ENCODE data around the gene ZNF428.

The ZNF428 gene, protein sequence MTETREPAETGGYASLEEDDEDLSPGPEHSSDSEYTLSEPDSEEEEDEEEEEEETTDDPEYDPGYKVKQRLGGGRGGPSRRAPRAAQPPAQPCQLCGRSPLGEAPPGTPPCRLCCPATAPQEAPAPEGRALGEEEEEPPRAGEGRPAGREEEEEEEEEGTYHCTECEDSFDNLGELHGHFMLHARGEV

DNA sequence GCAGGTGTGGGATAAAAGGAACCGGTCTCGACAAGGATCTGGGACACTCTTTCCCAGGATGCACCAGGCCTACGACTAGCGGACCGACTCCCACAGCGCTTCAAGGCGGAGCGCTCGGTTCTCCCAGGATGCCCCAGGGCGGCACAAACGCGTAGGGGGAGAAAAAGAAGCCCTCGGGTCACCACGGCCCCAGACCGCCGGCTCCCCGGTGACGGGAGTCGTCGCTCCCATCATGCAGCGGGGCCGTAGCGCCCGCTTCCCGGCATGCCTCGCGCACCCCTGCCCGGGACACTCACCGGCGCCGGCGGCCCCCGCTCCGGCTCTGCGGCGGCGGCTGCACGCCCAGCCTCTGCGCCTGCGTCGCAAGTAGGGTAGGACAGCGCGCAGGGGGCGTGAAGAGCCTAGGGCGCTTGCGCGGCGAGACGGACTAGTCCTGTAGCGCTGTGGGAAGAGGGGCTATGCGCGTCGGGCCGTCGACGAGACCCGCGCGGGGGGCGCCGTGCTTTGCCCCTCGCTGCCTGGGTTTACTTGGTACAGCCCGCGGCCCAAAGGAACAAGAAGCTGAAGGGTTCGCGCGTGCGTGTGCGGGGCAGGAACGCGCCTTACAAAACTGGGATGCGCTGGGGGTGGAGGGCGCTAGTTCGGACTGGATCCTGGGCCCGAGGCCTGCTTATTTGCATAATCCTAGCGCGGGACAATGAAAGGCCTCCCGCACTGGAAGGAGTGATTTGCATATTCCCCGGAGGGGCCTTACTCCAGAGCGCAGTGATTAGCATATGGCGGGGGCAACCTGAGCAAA, at the start of gene ZNF428:
Gene ZNF428, minus strand, starts transcription at position 368 of the 799 bp plus-strand sequence. CDS start 5,325 bp downstream, outside the sequence.
- DNase-seq (ENCODE audit: low read depth) = peak; percentile 80
- H3K4me3 ChIP-seq (ENCODE audit: control insufficient read depth, low read depth, low read length) = peak within 1 kb of the TSS; percentile 87
- no peak for TF ChIP-seq CTCF (conservative IDR thresholded peaks at IDR 0.05; ENCODE audit: control insufficient read depth, insufficient read depth, low read depth, low read length)

DNA sequence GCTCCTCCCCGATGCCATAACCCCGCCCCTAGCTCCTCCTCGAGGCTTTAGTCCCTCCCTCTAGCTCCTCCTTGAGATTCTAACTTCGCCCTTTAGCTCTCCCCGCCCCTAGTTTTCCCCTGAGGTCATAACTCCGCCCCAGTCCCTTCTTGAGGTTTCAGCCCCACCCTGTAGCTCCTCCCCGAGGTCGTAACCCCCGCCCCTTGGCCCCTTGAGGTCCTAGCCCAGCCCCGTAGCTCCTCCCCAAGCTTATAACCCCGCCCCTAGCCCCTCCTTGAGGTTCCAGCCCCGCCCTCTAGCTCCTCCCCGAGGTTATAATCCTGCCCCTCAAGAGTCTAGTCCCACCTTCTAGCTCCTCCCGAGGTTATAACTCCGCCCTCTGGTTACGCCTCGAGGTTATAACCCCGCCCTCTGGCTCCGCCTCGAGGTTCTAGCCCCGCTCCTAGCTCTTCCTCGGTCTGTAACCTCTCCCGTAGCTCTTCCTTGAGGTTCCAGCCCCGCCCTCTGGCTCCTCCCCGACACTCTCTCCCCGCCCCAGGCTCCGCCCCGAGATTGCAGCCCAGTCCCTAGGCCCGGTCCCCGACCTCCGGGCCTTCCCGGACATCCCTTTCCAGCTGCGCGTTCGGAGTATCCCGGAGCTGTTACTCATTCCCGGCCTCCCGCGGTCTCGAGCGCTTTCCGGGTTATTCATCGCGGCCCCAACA, 49.1 kb upstream of the ZNF428 start:
- TF ChIP-seq CTCF (conservative IDR thresholded peaks at IDR 0.05; ENCODE audit: control insufficient read depth, insufficient read depth, low read depth, low read length) = no peak
- H3K4me3 ChIP-seq (ENCODE audit: control insufficient read depth, low read depth, low read length) = peak overlapping the region; percentile 95
- DNase-seq (ENCODE audit: low read depth) = peak; percentile 100

GRCh38 chr19:43667876-43668405, 48.5 kb upstream of the ZNF428 start:
- peak; percentile 19 for DNase-seq (ENCODE audit: low read depth)
- TF ChIP-seq CTCF (conservative IDR thresholded peaks at IDR 0.05; ENCODE audit: control insufficient read depth, insufficient read depth, low read depth, low read length) = no peak
- H3K4me3 ChIP-seq (ENCODE audit: control insufficient read depth, low read depth, low read length) = peak overlapping the region; percentile 61

- no peak for TF ChIP-seq CTCF (conservative IDR thresholded peaks at IDR 0.05; ENCODE audit: control insufficient read depth, insufficient read depth, low read depth, low read length)
- H3K4me3 ChIP-seq (ENCODE audit: control insufficient read depth, low read depth, low read length) = peak overlapping the region; percentile 61
- no peak for DNase-seq (ENCODE audit: low read depth)
These were observed 47.9 kb upstream of the ZNF428 start for GRCh38 chr19:43667126-43667875.

DNA sequence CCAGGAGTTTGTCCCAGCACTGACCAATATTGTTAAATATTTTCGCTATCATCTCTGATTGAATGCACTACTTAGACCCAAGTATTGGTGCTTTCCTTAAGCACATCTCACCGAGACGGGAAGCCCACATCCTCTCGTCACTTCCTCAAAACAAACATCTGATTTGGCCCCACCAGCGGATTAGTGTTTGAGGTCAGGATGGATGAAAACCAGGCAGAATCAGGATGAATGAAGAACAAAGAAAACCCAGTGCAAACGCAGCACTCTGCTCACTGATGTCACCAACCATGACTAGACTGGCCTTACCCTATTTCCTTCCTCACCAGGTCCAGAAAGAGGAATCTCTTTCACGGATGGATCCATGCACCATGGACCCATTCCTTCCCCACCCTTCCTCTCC, 44.6 kb upstream of the ZNF428 start:
- no peak for TF ChIP-seq CTCF (conservative IDR thresholded peaks at IDR 0.05; ENCODE audit: control insufficient read depth, insufficient read depth, low read depth, low read length)
- DNase-seq (ENCODE audit: low read depth) = no peak
- H3K4me3 ChIP-seq (ENCODE audit: control insufficient read depth, low read depth, low read length) = no peak overlapping the region

- no peak overlapping the region for H3K4me3 ChIP-seq (ENCODE audit: control insufficient read depth, low read depth, low read length)
- peak; percentile 43 for TF ChIP-seq CTCF (conservative IDR thresholded peaks at IDR 0.05; ENCODE audit: control insufficient read depth, insufficient read depth, low read depth, low read length)
- peak; percentile 23 for DNase-seq (ENCODE audit: low read depth)
These were observed 43.1 kb upstream of the ZNF428 start for GRCh38 chr19:43662487-43662886.
